GM23248 (cell line): Measurements from ENCODE around the gene ANTXR2. TPM values are rescaled to one million over a fixed set of nuclear protein-coding genes. Genes with fewer than 3 reads are reported as not detected.
A peak's percentile ranks its signal among the peaks of the same experiment; 100 is the strongest.

Experiments used
- DNase-seq: peaks from one replicate; pipeline ENCODE4 v3.0.0-alpha.2; 2015
- H2AFZ ChIP-seq: fragments of 200-600 bp; sonication (generic); 2 replicates; pipeline ENCODE4 v1.6.1; 2016; ENCODE audit warnings: antibody characterized with exemption
- H3F3A ChIP-seq: fragments of 200-600 bp; sonication (generic); 2 replicates; pipeline ENCODE4 v1.6.1; 2016; ENCODE audit warnings: mild to moderate bottlenecking, antibody characterized with exemption, mixed run types; ENCODE audit not compliant: insufficient read depth
- H3K27ac ChIP-seq: fragments of 200-600 bp; sonication (generic); 2 replicates; pipeline ENCODE4 v1.5.1; 2016; ENCODE audit warnings: mild to moderate bottlenecking
- H3K27me3 ChIP-seq: fragments of 200-600 bp; sonication (generic); replicated peaks from 2 replicates; pipeline ENCODE4 v1.6.1; 2016; ENCODE audit warnings: mild to moderate bottlenecking; ENCODE audit not compliant: insufficient read depth
- H3K36me3 ChIP-seq: fragments of 200-600 bp; sonication (generic); 2 replicates; pipeline ENCODE4 v1.6.1; 2016; ENCODE audit warnings: low read depth, mild to moderate bottlenecking
- H3K4me1 ChIP-seq: fragments of 200-600 bp; sonication (generic); 2 replicates; pipeline ENCODE4 v1.6.1; 2016; ENCODE audit warnings: mild to moderate bottlenecking; ENCODE audit not compliant: insufficient read depth
- H3K4me2 ChIP-seq: fragments of 200-600 bp; sonication (generic); one replicate; pipeline ENCODE4 v1.6.1; 2016; ENCODE audit warnings: mild to moderate bottlenecking; ENCODE audit not compliant: unreplicated experiment
- H3K4me3 ChIP-seq: fragments of 200-600 bp; sonication (generic); 2 replicates; pipeline ENCODE4 v1.5.1; 2016; ENCODE audit warnings: mild to moderate bottlenecking
- H3K79me2 ChIP-seq: fragments of 200-600 bp; sonication (generic); 2 replicates; pipeline ENCODE4 v1.6.1; 2016; ENCODE audit warnings: mild to moderate bottlenecking; ENCODE audit not compliant: insufficient read depth
- H3K9ac ChIP-seq: fragments of 200-600 bp; sonication (generic); 2 replicates; pipeline ENCODE4 v1.6.1; 2016; ENCODE audit warnings: mild to moderate bottlenecking
- H3K9me2 ChIP-seq: fragments of 200-600 bp; sonication (generic); 2 replicates; pipeline ENCODE4 v1.6.1; 2016; ENCODE audit warnings: mixed run types, mild to moderate bottlenecking, moderate library complexity; ENCODE audit not compliant: insufficient read depth
- H3K9me3 ChIP-seq: fragments of 200-600 bp; sonication (generic); one replicate; pipeline ENCODE4 v1.6.1; 2017; ENCODE audit warnings: low read depth
- H4K20me1 ChIP-seq: fragments of 200-600 bp; sonication (generic); 2 replicates; pipeline ENCODE4 v1.6.0; 2016; ENCODE audit not compliant: insufficient read depth
- EZH2 ChIP-seq: fragments of 200-600 bp; sonication (generic); IDR thresholded peaks from 2 replicates; pipeline ENCODE4 v1.6.1; 2018; ENCODE audit warnings: antibody characterized with exemption, mild to moderate bottlenecking; ENCODE audit not compliant: insufficient read depth, poor library complexity, severe bottlenecking
- EZH2phosphoT487 ChIP-seq: fragments of 200-600 bp; sonication (generic); IDR thresholded peaks from 2 replicates; pipeline ENCODE4 v1.6.1; 2018; ENCODE audit warnings: antibody characterized with exemption, moderate library complexity, mild to moderate bottlenecking, low read depth; ENCODE audit not compliant: insufficient read depth
- WGBS, 2 experiments: methylation state at CpG; one replicate each; pipeline ENCODE4 v1.1.6; 2015 to 2017; ENCODE audit warnings: low lambda C conversion rate in 2 of 2, low coverage in 1 of 2; ENCODE audit errors: missing lambda C conversion rate in 2 of 2; 5-methylcytosine and 5-hydroxymethylcytosine counted together
- in situ Hi-C: fragments of 300-500 bp; cut with MboI; formaldehyde crosslinking; loops from 2 replicates; pipeline ENCODE4 v1.15.0; 2020
- polyA plus RNA-seq: library from polyadenylated mRNA; unstranded; fragments of >200 nt; fragmentation: Nextera tagmentation; extraction: Ambion mirVana; gene quantifications from 2 replicates; pipeline ENCODE4 v1.2.1, GENCODE V29; 2016
- total RNA-seq: library from RNA; depleted of rRNA; stranded (reverse); fragments of >200 nt; shearing (Covaris generic); gene quantifications from 2 replicates; pipeline ENCODE4 v1.2.3, GENCODE V29; 2014

ANTXR2 gene
- total and polyA plus RNA-seq, 2 experiments from 2014 or later, result 77.2 to 87.5 TPM

DNA sequence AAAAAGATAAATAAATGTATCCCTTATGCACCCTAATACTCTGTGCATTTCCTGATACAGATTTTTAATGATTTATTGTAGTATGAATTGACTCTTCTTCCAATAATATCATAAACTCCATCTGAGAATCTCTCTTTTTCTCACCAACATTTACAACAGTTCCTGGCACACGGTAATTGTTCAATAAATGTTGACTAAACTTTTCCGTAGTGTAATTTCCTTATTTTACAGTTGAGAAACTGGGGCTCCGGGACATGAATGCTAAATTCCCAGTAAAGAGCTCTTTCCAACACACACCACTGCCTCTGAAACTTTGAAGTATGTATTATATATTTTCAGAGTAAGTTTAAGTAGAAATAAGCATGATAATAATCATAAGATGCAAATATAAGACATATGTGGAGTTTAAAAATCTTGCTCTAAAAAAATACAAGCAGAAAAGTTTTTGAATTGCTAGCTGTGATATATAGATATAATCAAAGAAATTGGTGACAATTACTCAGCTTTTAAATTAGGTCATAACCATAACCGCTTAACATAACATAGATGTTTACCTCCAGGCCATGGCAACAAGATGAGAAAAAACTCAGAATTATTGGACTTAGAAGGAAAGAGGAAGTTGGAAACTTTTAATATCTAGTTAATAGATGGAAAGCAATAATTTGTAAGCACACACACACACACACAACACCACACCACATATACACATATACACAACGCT lies 28.2 kb upstream of the ANTXR2 start:
- Histone ChIP-seq H3K27me3 (no peaks in the 10 kb centered on the region), H3K79me2 (no peaks in the 10 kb centered on the region), H3K4me1 (peaks cover 20% of the 10 kb centered on the region), H2AFZ (no peak overlapping the region), H3K4me2 (no peak overlapping the region), H3K9ac (no peak overlapping the region), H3K36me3 (no peaks in the 10 kb centered on the region), H3K4me3 (no peak overlapping the region), H3K27ac (no peak overlapping the region), H3K9me2 (no peaks in the 10 kb centered on the region), H3K9me3 (no peaks in the 10 kb centered on the region), H3F3A (0 out of 2 replicates have a peak, but pooled peaks cover 10% of the 10 kb centered on the region), H4K20me1 (no peaks in the 10 kb centered on the region)
- in situ Hi-C loops, result no loop called here
- no peak for DNase-seq
- WGBS, 2 experiments, result 98 to 100% methylated on average over 5 of the region's 5 CpGs
- TF ChIP-seq EZH2phosphoT487 (no peak), EZH2 (no peak)

DNA sequence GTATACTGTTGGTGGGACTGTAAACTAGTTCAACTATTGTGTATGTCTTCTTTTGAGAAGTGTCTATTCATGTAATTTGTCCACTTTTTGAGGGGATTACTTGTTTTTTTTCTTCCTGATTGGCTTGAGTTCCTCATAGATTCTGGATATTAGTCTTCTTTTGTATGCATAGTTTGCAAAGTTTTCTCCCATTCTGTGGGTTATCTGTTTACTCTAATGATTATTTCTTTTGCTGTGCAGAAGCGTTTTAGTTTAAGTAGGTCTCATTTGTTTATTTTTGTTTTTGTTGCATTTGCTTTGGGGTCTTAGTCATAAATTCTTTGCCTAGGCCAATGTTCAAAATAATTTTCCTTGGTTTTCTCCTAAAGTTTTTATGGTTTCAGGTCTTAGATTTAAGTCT lies 26.6 kb upstream of the ANTXR2 start:
- Histone ChIP-seq H3K9me3 (no peaks in the 10 kb centered on the region), H3K27me3 (no peaks in the 10 kb centered on the region), H3K4me1 (peaks cover 22% of the 10 kb centered on the region), H3K9ac (no peak overlapping the region), H2AFZ (no peak overlapping the region), H3F3A (0 out of 2 replicates have a peak, but pooled peaks cover 10% of the 10 kb centered on the region), H3K79me2 (no peaks in the 10 kb centered on the region), H3K9me2 (no peaks in the 10 kb centered on the region), H3K4me2 (no peak overlapping the region), H3K36me3 (no peaks in the 10 kb centered on the region), H3K27ac (no peak overlapping the region), H4K20me1 (no peaks in the 10 kb centered on the region), H3K4me3 (no peak overlapping the region)
- no peak for DNase-seq
- in situ Hi-C loops, result no loop called here
- TF ChIP-seq EZH2 (no peak), EZH2phosphoT487 (no peak)
- 81 to 93% methylated on average over 1 of the region's 1 CpG for WGBS, 2 experiments

DNA sequence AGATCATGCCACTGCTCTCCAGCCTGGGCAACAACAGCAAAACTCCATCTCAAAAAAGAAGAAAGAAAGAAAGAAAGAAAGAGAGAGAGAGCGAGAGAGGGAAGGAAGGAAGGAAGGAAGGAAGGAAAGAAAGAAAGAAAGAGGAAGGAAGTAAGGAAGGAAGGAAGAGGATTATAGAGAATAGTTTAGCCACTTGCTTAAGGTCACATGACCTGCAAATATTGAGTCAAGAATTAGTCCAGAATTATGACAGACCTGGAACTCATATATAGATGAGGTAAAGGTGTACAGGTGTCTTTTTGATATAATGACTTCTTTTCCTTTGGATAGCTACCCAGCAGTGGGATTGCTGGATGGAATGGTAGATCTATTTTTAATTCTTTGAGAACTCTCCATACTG lies 25.6 kb upstream of the ANTXR2 start:
- Histone ChIP-seq H3K27me3 (no peaks in the 10 kb centered on the region), H3K9me2 (no peaks in the 10 kb centered on the region), H3K79me2 (no peaks in the 10 kb centered on the region), H3K27ac (no peak overlapping the region), H3K9ac (no peak overlapping the region), H4K20me1 (no peaks in the 10 kb centered on the region), H3K4me2 (no peak overlapping the region), H3K4me3 (no peak overlapping the region), H3K4me1 (peaks cover 31% of the 10 kb centered on the region), H3K36me3 (no peaks in the 10 kb centered on the region), H3K9me3 (no peaks in the 10 kb centered on the region), H2AFZ (no peak overlapping the region), H3F3A (peaks cover 10% of the 10 kb centered on the region; the same call in 1 of the 2 replicates)
- TF ChIP-seq EZH2 (no peak), EZH2phosphoT487 (no peak)
- in situ Hi-C loops, result no loop called here
- WGBS, 2 experiments, result 89 to 100% methylated on average over 1 of the region's 1 CpG
- DNase-seq, result no peak

DNA sequence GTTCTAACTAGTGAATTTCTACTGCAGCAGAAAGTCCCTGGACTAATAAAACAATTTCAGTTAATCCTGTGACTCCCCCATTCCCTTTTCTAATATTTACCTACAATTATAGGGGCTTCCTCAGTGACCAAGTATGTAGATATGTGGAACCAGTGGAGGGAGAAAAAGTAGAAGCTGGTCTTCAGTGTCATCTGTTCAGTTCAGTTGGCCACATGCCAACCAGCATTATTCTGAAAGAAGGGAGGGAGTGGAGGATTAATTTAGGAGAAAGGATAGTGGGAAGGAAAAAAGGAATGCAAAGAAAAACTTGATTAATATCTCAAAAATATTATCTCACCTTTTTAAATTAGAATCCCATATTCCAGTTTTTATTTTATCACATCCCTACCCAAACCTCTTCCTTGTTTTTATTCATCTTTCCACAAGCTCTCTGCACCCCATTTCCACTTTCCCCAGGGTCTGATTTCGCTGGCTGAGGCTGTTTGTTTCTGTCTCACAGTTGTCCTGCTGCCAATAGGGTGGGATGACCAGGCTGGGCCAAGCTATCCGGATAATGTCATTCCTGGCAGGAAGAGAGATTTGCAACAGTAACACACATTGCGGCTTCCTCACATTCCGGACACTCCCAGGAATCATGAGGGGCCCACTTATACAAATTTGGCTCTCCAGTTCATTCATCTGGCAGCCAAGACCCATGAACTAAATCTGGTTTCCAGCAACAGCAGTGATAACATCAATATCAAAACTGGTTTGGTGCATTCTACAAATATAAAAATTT lies 24.6 kb upstream of the ANTXR2 start:
- Histone ChIP-seq H2AFZ (peak overlapping the region; percentile 29; the same call in 1 of the 2 replicates), H3K9me3 (no peaks in the 10 kb centered on the region), H3K27ac (peak overlapping the region; percentile 9), H3F3A (peaks cover 10% of the 10 kb centered on the region; the same call in 1 of the 2 replicates), H4K20me1 (no peaks in the 10 kb centered on the region), H3K79me2 (no peaks in the 10 kb centered on the region), H3K36me3 (no peaks in the 10 kb centered on the region), H3K4me3 (peak overlapping the region; percentile 37; the same call in 1 of the 2 replicates), H3K4me1 (peaks cover 31% of the 10 kb centered on the region), H3K9me2 (no peaks in the 10 kb centered on the region), H3K9ac (no peak overlapping the region), H3K27me3 (no peaks in the 10 kb centered on the region), H3K4me2 (peak overlapping the region; percentile 40)
- 3 to 5% methylated on average over 4 of the region's 4 CpGs for WGBS, 2 experiments
- peak; percentile 90 for DNase-seq
- in situ Hi-C loops, result no loop called here
- TF ChIP-seq EZH2phosphoT487 (no peak), EZH2 (no peak)
